Keratinocyte (primary cell): ENCODE measurements around the gene SMARCAL1.

Experiments used
- EZH2 ChIP-seq: IDR thresholded peaks from one replicate; pipeline ENCODE4 v1.6.1; 2012; ENCODE audit warnings: inconsistent platforms, mild to moderate bottlenecking, low read length, moderate library complexity
- TF ChIP-seq, protein P1 (sequence below), 3 experiments: IDR thresholded peaks in 1 of 3; conservative IDR thresholded peaks in 1 of 3; optimal IDR thresholded peaks in 1 of 3; 2 replicates in 2 of 3; 3 replicates in 1 of 3; pipeline versions ENCODE3 to v1.5.1; 2011; ENCODE audit warnings: low read length in 3 of 3, mild to moderate bottlenecking in 3 of 3, moderate library complexity in 2 of 3, control low read depth in 1 of 3, inconsistent platforms in 1 of 3; ENCODE audit not compliant: insufficient read depth in 2 of 3; ENCODE audit errors: extremely low read depth in 1 of 3

DNA sequence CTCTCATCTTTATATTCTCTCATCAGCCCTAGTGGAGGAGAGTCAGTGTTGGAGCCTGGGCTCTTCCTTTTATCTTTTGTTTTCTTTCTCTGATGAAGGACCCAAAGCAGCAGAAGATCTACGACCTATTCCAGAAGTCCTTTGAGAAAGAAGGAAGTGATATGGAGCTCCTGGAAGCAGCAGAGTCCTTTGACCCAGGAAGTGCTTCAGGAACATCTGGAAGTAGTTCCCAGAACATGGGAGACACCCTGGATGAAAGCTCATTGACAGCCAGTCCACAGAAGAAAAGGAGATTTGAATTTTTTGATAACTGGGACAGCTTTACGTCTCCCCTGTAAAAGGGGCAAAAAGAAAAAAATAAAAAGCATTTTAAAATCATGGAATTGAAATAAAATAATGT is 70.4 kb downstream of the SMARCAL1 start:
- TF ChIP-seq, protein P1, sequence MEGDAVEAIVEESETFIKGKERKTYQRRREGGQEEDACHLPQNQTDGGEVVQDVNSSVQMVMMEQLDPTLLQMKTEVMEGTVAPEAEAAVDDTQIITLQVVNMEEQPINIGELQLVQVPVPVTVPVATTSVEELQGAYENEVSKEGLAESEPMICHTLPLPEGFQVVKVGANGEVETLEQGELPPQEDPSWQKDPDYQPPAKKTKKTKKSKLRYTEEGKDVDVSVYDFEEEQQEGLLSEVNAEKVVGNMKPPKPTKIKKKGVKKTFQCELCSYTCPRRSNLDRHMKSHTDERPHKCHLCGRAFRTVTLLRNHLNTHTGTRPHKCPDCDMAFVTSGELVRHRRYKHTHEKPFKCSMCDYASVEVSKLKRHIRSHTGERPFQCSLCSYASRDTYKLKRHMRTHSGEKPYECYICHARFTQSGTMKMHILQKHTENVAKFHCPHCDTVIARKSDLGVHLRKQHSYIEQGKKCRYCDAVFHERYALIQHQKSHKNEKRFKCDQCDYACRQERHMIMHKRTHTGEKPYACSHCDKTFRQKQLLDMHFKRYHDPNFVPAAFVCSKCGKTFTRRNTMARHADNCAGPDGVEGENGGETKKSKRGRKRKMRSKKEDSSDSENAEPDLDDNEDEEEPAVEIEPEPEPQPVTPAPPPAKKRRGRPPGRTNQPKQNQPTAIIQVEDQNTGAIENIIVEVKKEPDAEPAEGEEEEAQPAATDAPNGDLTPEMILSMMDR (optimal IDR thresholded peaks at IDR 0.05 in 1 of 3, IDR thresholded peaks at IDR 0.05 in 1 of 3, conservative IDR thresholded peaks at IDR 0.05 in 1 of 3; ENCODE audit: extremely low read depth in 1 of 3, insufficient read depth in 2 of 3, low read length in 3 of 3) = no peak
- TF ChIP-seq EZH2 = no peak
